ENCODE results near the gene AMHR2. TPM values are rescaled to one million over a fixed set of nuclear protein-coding genes. Genes with fewer than 3 reads are reported as not detected.
A peak's percentile ranks its signal among the peaks of the same experiment; 100 is the strongest.
"Not testable (repeated sequence)": the region's sequence is repeated elsewhere in the genome, so short reads cannot be mapped to it uniquely, and the experiment has no call there.

Gene AMHR2
- total RNA-seq, 1 experiment from 2014 or later, result not detected

DNA sequence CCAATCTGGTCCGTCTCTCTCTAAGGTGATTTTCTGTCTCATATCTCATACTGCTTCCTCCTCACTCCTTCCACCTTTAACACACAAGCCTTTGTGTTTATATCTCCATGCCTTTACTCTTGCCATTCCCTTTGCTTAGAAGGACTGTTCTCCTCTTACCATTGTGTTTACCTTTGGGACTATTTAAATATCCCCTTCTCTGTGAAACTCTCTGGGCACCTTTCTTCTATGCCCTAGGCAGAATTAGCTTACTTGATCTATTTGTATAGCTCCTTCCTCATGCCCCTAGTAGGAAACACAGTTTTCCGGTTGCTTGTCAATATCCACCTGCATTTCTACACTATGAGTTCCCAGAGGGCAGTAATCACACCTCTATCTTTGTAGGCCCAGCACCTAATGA lies 3.9 kb upstream of the AMHR2 start:
- Histone ChIP-seq H3F3A (ENCODE audit: insufficient read depth, low read depth) (peaks cover 48% of the 10 kb centered on the region; the same call in 1 of the 2 replicates), H3K9me3 (ENCODE audit: insufficient read depth, low read depth) (no peaks in the 10 kb centered on the region), H3K9me2 (ENCODE audit: insufficient read depth) (no peaks in the 10 kb centered on the region), H3K4me2 (peak overlapping the region; percentile 6; the same call in 1 of the 2 replicates), H2AFZ (peak overlapping the region; percentile 44; the same call in 1 of the 2 replicates), H3K27ac (peak overlapping the region; percentile 32), H3K36me3 (ENCODE audit: low read depth) (no peaks in the 10 kb centered on the region), H3K4me1 (replicated peaks; ENCODE audit: insufficient read depth) (peaks cover 21% of the 10 kb centered on the region), H3K4me3 (no peak overlapping the region), H3K79me2 (ENCODE audit: low read depth) (no peaks in the 10 kb centered on the region), H4K20me1 (ENCODE audit: insufficient read depth) (no peaks in the 10 kb centered on the region), H3K27me3 (ENCODE audit: insufficient read depth, low read depth) (no peaks in the 10 kb centered on the region)
- no TSS peak for BruUV-seq (replicated peaks)
- intact Hi-C loops (cut with micrococcal nuclease; ENCODE audit: unreplicated experiment), result loop anchor here (2.0 to 5.0 kb wide), 2 partner anchors 37 to 89 kb away; partner anchors contain the start of gene SP1
- peak in 1 of 2 experiments; percentile 68 for DNase-seq
- TF ChIP-seq, protein P1, sequence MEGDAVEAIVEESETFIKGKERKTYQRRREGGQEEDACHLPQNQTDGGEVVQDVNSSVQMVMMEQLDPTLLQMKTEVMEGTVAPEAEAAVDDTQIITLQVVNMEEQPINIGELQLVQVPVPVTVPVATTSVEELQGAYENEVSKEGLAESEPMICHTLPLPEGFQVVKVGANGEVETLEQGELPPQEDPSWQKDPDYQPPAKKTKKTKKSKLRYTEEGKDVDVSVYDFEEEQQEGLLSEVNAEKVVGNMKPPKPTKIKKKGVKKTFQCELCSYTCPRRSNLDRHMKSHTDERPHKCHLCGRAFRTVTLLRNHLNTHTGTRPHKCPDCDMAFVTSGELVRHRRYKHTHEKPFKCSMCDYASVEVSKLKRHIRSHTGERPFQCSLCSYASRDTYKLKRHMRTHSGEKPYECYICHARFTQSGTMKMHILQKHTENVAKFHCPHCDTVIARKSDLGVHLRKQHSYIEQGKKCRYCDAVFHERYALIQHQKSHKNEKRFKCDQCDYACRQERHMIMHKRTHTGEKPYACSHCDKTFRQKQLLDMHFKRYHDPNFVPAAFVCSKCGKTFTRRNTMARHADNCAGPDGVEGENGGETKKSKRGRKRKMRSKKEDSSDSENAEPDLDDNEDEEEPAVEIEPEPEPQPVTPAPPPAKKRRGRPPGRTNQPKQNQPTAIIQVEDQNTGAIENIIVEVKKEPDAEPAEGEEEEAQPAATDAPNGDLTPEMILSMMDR (conservative IDR thresholded peaks at IDR 0.05), result no peak
- TF ChIP-seq EZH2 (IDR thresholded peaks at IDR 0.05; ENCODE audit: low read depth), result no peak
- POLR2A ChIA-PET (ENCODE audit: unreplicated experiment), result no interaction called here
- CTCF ChIA-PET, result interaction anchor here (0.6 kb wide), 1 partner anchor 18 kb away, joined by 6 read pairs; no protein-coding TSS in a partner anchor

DNA sequence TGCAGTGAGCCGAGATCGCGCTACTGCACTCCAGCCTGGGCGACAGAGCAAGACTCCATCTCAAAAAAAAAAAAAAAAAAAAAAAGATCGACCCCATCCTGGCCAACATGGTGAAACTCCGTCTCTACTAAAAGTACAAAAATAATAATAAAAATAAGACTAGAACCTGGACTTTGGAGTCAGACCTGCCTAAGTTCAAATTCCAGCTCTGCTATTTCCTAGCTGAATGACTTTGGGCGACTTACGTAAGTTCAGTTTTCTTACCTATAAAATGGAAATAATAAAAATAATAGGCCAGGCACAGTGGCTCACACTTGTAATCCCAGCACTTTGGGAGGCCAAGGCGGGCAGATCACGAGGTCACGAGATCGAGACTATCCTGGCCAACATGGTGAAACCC lies 1.4 kb upstream of the AMHR2 start:
- H3K9me2 ChIP-seq (ENCODE audit: insufficient read depth); H3K4me2 ChIP-seq; H3K27ac ChIP-seq; H3K79me2 ChIP-seq (ENCODE audit: low read depth); DNase-seq; H3K27me3 ChIP-seq (ENCODE audit: insufficient read depth, low read depth); H4K20me1 ChIP-seq (ENCODE audit: insufficient read depth); H2AFZ ChIP-seq; BruUV-seq (replicated peaks); H3K9me3 ChIP-seq (ENCODE audit: insufficient read depth, low read depth); POLR2A ChIA-PET (ENCODE audit: unreplicated experiment); H3K36me3 ChIP-seq (ENCODE audit: low read depth); H3K4me3 ChIP-seq: not testable (repeated sequence)
- Histone ChIP-seq H3F3A (ENCODE audit: insufficient read depth, low read depth) (peaks cover 34% of the 10 kb centered on the region), H3K4me1 (replicated peaks; ENCODE audit: insufficient read depth) (peaks cover 27% of the 10 kb centered on the region)
- CTCF ChIA-PET, result interaction anchor here (1.9 kb wide), 1 partner anchor 70 kb away, joined by 29 read pairs; no protein-coding TSS in a partner anchor
- intact Hi-C loops (cut with micrococcal nuclease; ENCODE audit: unreplicated experiment), result loop anchor here (5.0 kb wide), 1 partner anchor 40 kb away; the partner anchor contains the start of gene SP1

DNA sequence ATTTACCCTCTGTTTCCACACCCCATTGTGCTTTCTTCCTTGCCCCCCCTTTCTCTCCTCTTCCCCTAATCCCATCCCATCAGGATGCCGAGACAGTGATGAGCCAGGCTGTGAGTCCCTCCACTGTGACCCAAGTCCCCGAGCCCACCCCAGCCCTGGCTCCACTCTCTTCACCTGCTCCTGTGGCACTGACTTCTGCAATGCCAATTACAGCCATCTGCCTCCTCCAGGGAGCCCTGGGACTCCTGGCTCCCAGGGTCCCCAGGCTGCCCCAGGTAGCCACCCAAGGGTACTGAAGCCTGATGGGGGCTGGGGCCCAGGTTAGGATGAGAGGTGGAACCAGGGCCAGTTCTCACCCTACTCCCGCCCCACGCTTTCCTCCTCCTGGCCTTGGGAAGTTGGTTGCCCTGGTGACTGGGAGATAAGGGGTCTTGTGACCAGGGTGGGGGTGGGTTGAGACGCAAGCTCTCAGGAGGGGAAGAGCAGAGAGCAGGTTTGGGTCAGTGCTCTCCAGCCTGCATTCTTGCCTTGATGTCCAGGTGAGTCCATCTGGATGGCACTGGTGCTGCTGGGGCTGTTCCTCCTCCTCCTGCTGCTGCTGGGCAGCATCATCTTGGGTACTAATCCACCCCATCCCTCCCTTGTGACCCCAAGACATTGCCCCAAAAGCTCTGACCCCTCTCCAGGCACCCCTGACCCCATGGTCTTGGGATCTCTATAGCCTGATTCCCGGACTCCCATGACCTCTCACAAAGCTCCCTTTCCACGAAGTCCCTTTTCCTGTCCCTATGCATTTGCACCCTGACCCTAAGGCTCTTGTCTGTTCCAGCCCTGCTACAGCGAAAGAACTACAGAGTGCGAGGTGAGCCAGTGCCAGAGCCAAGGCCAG lies 1.2 kb downstream of the AMHR2 start:
- Histone ChIP-seq H2AFZ (no peak overlapping the region), H3K36me3 (ENCODE audit: low read depth) (no peaks in the 10 kb centered on the region), H3K4me2 (no peak overlapping the region), H3K27me3 (ENCODE audit: insufficient read depth, low read depth) (no peaks in the 10 kb centered on the region), H3K4me1 (replicated peaks; ENCODE audit: insufficient read depth) (peaks cover 41% of the 10 kb centered on the region), H3K4me3 (no peak overlapping the region), H4K20me1 (ENCODE audit: insufficient read depth) (no peaks in the 10 kb centered on the region), H3K27ac (no peak overlapping the region), H3F3A (ENCODE audit: insufficient read depth, low read depth) (peaks cover 36% of the 10 kb centered on the region), H3K79me2 (ENCODE audit: low read depth) (no peaks in the 10 kb centered on the region), H3K9me2 (ENCODE audit: insufficient read depth) (no peaks in the 10 kb centered on the region), H3K9me3 (ENCODE audit: insufficient read depth, low read depth) (no peaks in the 10 kb centered on the region)
- CTCF ChIA-PET, result no interaction called here
- no TSS peak for BruUV-seq (replicated peaks)
- no peak for DNase-seq
- POLR2A ChIA-PET (ENCODE audit: unreplicated experiment), result no interaction called here
- intact Hi-C loops (cut with micrococcal nuclease; ENCODE audit: unreplicated experiment), result loop anchor here (5.0 kb wide), 1 partner anchor 43 kb away; the partner anchor contains the start of gene SP1
- TF ChIP-seq, protein P1 (conservative IDR thresholded peaks at IDR 0.05), result no peak
- no peak for TF ChIP-seq EZH2 (IDR thresholded peaks at IDR 0.05; ENCODE audit: low read depth)

Data from PC-9 (cell line).